Endodermal cell (in vitro differentiated cells): Measurements from ENCODE around the gene GSG1L2. TPM values are rescaled to one million over a fixed set of nuclear protein-coding genes. Genes with fewer than 3 reads are reported as not detected.

Source experiments
- DNase-seq: peaks from one replicate; pipeline ENCODE4 v3.0.0-alpha.2; 2017
- H3K27ac ChIP-seq: 2 replicates; pipeline ENCODE4 v1.5.1; 2013; ENCODE audit warnings: mild to moderate bottlenecking, low read depth, low read length, moderate library complexity
- H3K27me3 ChIP-seq: 2 replicates; pipeline ENCODE4 v1.6.1; 2013; ENCODE audit warnings: mild to moderate bottlenecking, low read length, moderate library complexity; ENCODE audit not compliant: insufficient read depth, control insufficient read depth, poor library complexity, severe bottlenecking
- H3K36me3 ChIP-seq: 2 replicates; pipeline ENCODE4 v1.7.0; 2013; ENCODE audit warnings: mild to moderate bottlenecking, low read length, moderate library complexity; ENCODE audit not compliant: control insufficient read depth, insufficient read depth
- H3K4me1 ChIP-seq: one replicate; pipeline ENCODE4 v1.7.0; 2013; ENCODE audit warnings: low read length; ENCODE audit not compliant: control insufficient read depth, insufficient read depth
- H3K4me3 ChIP-seq: 2 replicates; pipeline ENCODE4 v1.5.1; 2013; ENCODE audit warnings: mild to moderate bottlenecking, low read length, moderate library complexity
- H3K9ac ChIP-seq: 2 replicates; pipeline ENCODE4 v1.6.1; 2013; ENCODE audit warnings: mild to moderate bottlenecking, low read length, moderate library complexity; ENCODE audit not compliant: poor library complexity, severe bottlenecking; ENCODE audit errors: extremely low read depth
- H3K9me3 ChIP-seq: 2 replicates; pipeline ENCODE4 v1.6.1; 2013; ENCODE audit warnings: mild to moderate bottlenecking, low read length, moderate library complexity; ENCODE audit not compliant: control insufficient read depth
- H3K27ac Mint-ChIP-seq: 2 replicates; pipeline ENCODE4 v1.8.0; 2020; ENCODE audit warnings: mixed read lengths
- H3K27me3 Mint-ChIP-seq: 2 replicates; pipeline ENCODE4 v1.8.0; 2021; ENCODE audit warnings: mild to moderate bottlenecking, mixed read lengths; ENCODE audit not compliant: insufficient read depth
- H3K36me3 Mint-ChIP-seq: 2 replicates; pipeline ENCODE4 v1.8.0; 2020; ENCODE audit warnings: low read depth, mixed read lengths
- H3K4me1 Mint-ChIP-seq: 2 replicates; pipeline ENCODE4 v1.8.0; 2020; ENCODE audit warnings: mixed read lengths
- H3K4me3 Mint-ChIP-seq: 2 replicates; pipeline ENCODE4 v1.8.0; 2020; ENCODE audit warnings: mild to moderate bottlenecking, moderate library complexity, mixed read lengths
- H3K9me3 Mint-ChIP-seq: 2 replicates; pipeline ENCODE4 v1.8.0; 2020; ENCODE audit warnings: mild to moderate bottlenecking, mixed read lengths
- CTCF ChIP-seq: fragments of 200-600 bp; sonication (generic); conservative IDR thresholded peaks from 2 replicates; pipeline ENCODE4 v1.5.0; 2021; ENCODE audit warnings: antibody characterized with exemption, mild to moderate bottlenecking
- WGBS, 2 experiments: methylation state at CpG; one replicate each; pipeline versions ENCODE4 v1.1.5 to v1.1.7; 2013; ENCODE audit warnings: missing lambda C conversion rate in 2 of 2, mixed read lengths in 1 of 2; ENCODE audit not compliant: insufficient coverage in 1 of 2, insufficient read length in 1 of 2; 5-methylcytosine and 5-hydroxymethylcytosine counted together
- total RNA-seq, 2 donors: library from RNA; stranded (reverse); fragmentation: NEBNext Ultra II Directional in 1 of 2; extraction: Animal tissue kit (Norgen Biotek cat#: 25700) in 1 of 2; gene quantifications; 2 replicates in 1 of 2; 3 replicates in 1 of 2; pipeline ENCODE4 v1.2.1, GENCODE V29; 2021

GSG1L2 gene
- total RNA-seq, 2 donors from 2014 or later: not detected

- Histone ChIP-seq H3K36me3 (no peaks in the 10 kb centered on the region), H3K9me3 (no peaks in the 10 kb centered on the region), H3K4me1 (no peaks in the 10 kb centered on the region), H3K27ac (no peak overlapping the region), H3K9ac (no peak overlapping the region), H3K4me3 (no peak overlapping the region), H3K27me3 (no peaks in the 10 kb centered on the region)
- Mint-ChIP-seq H3K4me3 (no peak overlapping the region), H3K27me3 (peaks cover 3% of the 10 kb centered on the region), H3K27ac (no peak overlapping the region), H3K4me1 (peaks cover 3% of the 10 kb centered on the region), H3K9me3 (peaks cover 2% of the 10 kb centered on the region), H3K36me3 (no peaks in the 10 kb centered on the region)
- no peak for TF ChIP-seq CTCF
- WGBS, 2 experiments: 92 to 96% methylated on average over 14 to 19 of the region's 19 CpGs
- no peak for DNase-seq
Observed at GRCh38 chr17:9772658-9773057, 49.2 kb downstream of the GSG1L2 start.

GRCh38 chr17:9771465-9771864, 50.4 kb downstream of the GSG1L2 start:
- no peaks in the 10 kb centered on the region for H3K27me3 ChIP-seq
- H3K9ac ChIP-seq: no peak overlapping the region
- no peak for DNase-seq
- Mint-ChIP-seq H3K36me3 (no peaks in the 10 kb centered on the region), H3K9me3 (peaks cover 2% of the 10 kb centered on the region), H3K27me3 (no peaks in the 10 kb centered on the region), H3K4me3 (no peak overlapping the region), H3K27ac (no peak overlapping the region), H3K4me1 (no peaks in the 10 kb centered on the region)
- no peaks in the 10 kb centered on the region for H3K9me3 ChIP-seq
- no peaks in the 10 kb centered on the region for H3K36me3 ChIP-seq
- no peak overlapping the region for H3K4me3 ChIP-seq
- TF ChIP-seq CTCF: no peak
- no peak overlapping the region for H3K27ac ChIP-seq
- 95 to 97% methylated on average over 16 to 27 of the region's 27 CpGs for WGBS, 2 experiments
- H3K4me1 ChIP-seq: no peaks in the 10 kb centered on the region

GRCh38 chr17:9769036-9769695, 52.7 kb downstream of the GSG1L2 start:
- H3K27ac ChIP-seq: no peak overlapping the region
- no peaks in the 10 kb centered on the region for H3K4me1 ChIP-seq
- H3K4me3 ChIP-seq: no peak overlapping the region
- H3K9ac ChIP-seq: no peak overlapping the region
- H3K4me1 Mint-ChIP-seq: no peaks in the 10 kb centered on the region
- no peak overlapping the region for H3K27ac Mint-ChIP-seq
- H3K36me3 ChIP-seq: no peaks in the 10 kb centered on the region
- no peak for TF ChIP-seq CTCF
- DNase-seq: peak; percentile 57
- no peaks in the 10 kb centered on the region for H3K9me3 ChIP-seq
- WGBS, 2 experiments: 89 to 90% methylated on average over 11 to 15 of the region's 15 CpGs
- H3K4me3 Mint-ChIP-seq: no peak overlapping the region
- H3K27me3 Mint-ChIP-seq: peaks cover 10% of the 10 kb centered on the region
- no peaks in the 10 kb centered on the region for H3K9me3 Mint-ChIP-seq
- peaks cover 16% of the 10 kb centered on the region for H3K27me3 ChIP-seq
- no peaks in the 10 kb centered on the region for H3K36me3 Mint-ChIP-seq
